ENCODE measurements around the gene MRPS27.

MRPS27 gene

GRCh38 chr5:72319976-72320752, at the start of gene MRPS27, which contains the start of gene PTCD2:
Gene MRPS27 (minus strand): TSS chr5:72320240. CDS start chr5:72320221, 19 bp downstream.
Gene PTCD2 (plus strand): TSS chr5:72320373. CDS start chr5:72320383, 10 bp downstream.
- peak; percentile 86 to 93 for DNase-seq (ENCODE audit: low read depth in 2 of 2)

GRCh38 chr5:72369711-72370110, 49.7 kb upstream of the MRPS27 start:
- DNase-seq (ENCODE audit: low read depth in 2 of 2) = no peak

DNA sequence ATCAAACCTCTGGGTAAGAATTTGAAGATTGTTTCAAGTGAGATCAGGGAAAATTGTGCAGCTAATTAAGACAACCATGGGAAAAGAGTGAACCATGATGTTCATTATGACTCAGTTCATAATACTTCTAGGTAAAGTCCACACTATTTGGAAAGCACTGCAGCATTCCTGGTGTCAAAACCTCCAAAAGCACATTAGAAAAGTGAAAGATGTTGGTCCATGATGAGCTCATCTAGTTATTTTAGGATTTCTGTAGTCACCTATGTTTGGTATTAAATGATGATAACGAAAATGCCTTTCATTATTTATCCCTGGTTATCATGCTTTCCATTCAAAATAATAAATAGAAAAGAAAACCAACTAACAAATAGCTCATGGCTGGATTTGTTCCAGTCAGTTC, 49.3 kb upstream of the MRPS27 start:
- DNase-seq (ENCODE audit: low read depth in 2 of 2) = no peak

- DNase-seq (ENCODE audit: low read depth in 2 of 2) = no peak
Measured at GRCh38 chr5:72368271-72368670, 48.2 kb upstream of the MRPS27 start.

- DNase-seq (ENCODE audit: low read depth in 2 of 2) = peak in 1 of 2 experiments; percentile 6
Measured at GRCh38 chr5:72366324-72366976, 46.4 kb upstream of the MRPS27 start.

GRCh38 chr5:72364951-72365350, 44.9 kb upstream of the MRPS27 start:
- no peak for DNase-seq (ENCODE audit: low read depth in 2 of 2)

GRCh38 chr5:72364171-72364570, 44.1 kb upstream of the MRPS27 start:
- no peak for DNase-seq (ENCODE audit: low read depth in 2 of 2)

DNA sequence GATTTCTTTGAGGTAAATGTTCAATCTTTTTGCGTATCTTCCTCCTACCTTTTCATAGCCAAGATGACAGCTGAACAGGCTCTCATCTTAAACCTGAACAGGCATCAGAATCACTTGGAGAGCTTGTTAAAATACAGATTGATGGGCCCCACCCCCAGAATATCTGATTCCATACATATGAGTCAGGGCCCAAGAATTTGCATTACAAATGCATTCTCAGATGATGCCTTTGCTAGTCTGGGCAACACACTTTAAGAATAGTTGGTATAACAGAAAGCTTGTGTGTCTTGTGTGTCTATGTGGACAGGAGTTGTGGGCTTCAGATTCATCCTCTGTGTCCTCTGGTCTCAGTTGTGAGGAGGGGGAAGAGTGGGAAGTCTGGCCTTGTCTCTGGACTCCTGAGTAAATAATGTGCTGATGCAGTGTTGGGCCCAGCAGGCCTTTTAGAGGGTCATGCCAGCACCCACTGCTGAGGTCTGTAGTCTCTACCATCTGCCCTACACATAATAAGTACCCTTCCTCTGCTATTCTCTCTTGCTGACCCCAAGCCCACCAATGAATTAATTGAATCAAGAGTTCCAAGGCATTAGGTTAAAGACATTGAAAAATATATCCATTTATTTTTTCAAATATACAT, 43.2 kb upstream of the MRPS27 start:
- DNase-seq (ENCODE audit: low read depth in 2 of 2) = no peak

DNA sequence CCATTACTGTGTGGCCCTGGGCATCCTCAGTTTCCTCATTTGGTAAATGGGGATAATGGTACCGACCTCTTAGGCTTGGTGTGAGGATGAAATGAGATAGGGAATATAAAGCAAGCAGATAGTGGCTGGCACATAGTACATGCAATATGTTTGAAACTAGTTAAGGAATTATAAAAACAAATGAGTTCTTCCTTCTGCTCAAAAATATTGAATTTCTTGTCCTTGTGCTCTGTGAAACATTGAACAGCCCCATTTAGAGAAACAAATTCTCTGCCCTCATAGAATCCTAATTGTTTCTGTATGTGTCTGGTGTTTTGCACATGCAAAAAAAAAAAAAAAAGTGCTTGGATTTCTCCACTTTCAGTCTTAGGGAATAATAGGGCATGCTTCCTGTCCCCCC, 39.8 kb upstream of the MRPS27 start:
- no peak for DNase-seq (ENCODE audit: low read depth in 2 of 2)

GRCh38 chr5:72358925-72359324, 38.9 kb upstream of the MRPS27 start:
- DNase-seq (ENCODE audit: low read depth in 2 of 2) = no peak

GRCh38 chr5:72356361-72356760, 36.3 kb upstream of the MRPS27 start:
- DNase-seq (ENCODE audit: low read depth in 2 of 2) = no peak

DNA sequence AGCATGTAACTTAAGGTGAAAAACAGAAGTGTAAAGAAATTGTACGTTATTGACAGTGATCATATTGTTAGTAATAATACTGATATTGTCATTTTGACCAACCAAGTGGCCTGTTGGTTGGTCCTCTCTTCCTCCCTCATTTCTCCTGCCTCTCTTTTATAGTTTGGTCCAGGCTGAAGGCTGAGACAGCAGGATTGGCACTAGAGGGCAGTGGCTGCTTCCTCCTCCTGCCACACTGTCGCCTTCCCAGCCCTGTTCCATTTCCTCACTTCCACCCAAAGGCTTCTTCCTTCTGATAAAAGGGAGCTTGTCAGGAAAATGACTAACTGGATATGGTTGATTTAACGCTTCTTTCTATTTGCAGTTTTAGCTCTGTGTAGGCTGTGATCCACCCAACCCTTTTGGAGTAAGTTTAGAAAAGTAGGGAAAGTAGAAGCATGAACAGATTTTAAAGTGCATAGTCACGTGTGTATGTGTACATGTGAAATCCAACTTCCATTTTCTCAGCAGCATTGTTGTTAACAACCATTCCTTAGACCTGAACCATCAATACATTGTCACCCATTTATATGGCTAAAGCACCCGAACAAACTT, 35.8 kb upstream of the MRPS27 start:
- DNase-seq (ENCODE audit: low read depth in 2 of 2) = no peak

DNA sequence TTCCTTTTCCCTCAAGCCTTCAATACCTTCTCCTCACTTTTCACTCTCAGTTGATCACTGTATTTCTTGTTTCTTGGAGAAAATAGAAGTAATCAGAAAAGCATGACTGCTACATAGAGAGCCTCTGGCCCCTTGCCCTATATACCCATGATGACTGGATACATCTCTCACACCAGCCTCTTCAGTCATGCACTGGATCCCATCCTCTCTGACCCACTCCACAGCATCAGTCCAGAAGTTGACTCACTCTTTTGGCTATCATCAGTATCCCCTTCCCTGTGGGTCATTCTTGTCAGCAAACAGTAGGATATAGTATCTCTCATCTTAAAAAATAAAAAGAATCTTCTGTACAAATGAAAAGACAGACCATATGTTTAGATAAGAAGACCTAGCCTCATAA, 33.0 kb upstream of the MRPS27 start:
- no peak for DNase-seq (ENCODE audit: low read depth in 2 of 2)

- no peak for DNase-seq (ENCODE audit: low read depth in 2 of 2)
Measured at GRCh38 chr5:72352616-72353015, 32.6 kb upstream of the MRPS27 start.

DNA sequence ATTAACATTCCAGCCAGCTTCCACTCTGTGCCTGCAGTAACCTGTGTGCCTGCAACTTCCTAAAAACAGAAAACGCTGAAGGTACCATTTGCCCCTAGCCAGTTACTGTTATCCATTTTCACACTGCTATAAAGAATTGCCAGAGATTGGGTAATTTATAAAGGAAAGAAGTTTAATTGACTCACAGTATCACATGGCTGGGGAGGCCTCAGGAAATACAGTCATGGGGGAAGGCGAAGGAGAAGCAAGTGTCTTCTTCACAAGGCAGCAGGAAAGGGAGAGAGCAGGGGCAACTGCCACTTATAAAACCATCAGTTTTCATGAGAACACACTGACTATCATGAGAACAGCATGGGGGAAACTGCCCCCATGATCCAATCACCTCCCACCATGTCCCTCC, 31.3 kb upstream of the MRPS27 start:
- no peak for DNase-seq (ENCODE audit: low read depth in 2 of 2)

DNA sequence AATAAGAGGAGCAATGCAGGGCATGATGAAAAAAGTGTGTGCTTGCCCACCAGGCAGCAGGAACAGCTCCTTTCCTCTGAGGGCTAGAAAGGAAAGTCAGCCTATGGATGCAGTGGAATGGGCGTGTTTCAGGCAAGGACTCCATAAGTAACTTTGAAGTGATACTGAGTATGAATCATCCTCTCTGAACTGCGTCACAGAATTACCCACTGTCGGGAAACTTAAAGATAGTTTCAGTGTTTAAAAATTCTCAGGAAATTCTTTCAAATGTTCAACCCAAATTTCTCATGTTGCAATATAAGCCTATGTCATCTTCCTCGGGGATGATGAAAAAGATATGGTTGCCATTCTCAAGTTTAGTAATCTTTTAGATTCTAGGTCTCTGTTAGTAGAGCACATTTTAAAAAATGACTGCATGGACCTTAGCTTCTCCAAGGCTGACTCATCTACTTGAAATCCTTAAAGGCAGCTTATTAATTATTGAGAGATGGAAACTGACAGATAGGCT, 27.8 kb upstream of the MRPS27 start:
- DNase-seq (ENCODE audit: low read depth in 2 of 2) = no peak

- no peak for DNase-seq (ENCODE audit: low read depth in 2 of 2)
Measured at GRCh38 chr5:72346398-72346797, 26.4 kb upstream of the MRPS27 start.

- DNase-seq (ENCODE audit: low read depth in 2 of 2) = no peak
Measured at GRCh38 chr5:72338689-72339209, 18.7 kb upstream of the MRPS27 start.

DNA sequence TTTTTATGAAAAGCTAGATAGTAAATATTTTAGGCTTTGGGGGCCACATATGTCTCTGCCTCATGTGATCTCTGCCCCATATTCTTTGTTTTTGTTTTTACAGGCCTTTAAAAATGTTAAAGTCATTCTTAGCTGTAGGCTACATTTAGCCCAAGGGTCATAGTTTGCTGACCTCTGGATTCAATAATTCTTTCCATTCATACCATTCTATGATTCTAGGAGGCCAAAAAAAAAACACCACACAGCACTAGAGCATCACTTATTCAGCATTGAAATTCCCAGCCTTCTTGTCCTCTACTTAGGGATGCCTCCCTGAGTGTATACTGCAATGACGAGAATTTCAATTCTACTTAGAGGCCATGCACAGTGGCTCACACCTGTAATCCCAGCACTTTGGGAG, 17.1 kb upstream of the MRPS27 start:
- DNase-seq (ENCODE audit: low read depth in 2 of 2) = no peak

DNA sequence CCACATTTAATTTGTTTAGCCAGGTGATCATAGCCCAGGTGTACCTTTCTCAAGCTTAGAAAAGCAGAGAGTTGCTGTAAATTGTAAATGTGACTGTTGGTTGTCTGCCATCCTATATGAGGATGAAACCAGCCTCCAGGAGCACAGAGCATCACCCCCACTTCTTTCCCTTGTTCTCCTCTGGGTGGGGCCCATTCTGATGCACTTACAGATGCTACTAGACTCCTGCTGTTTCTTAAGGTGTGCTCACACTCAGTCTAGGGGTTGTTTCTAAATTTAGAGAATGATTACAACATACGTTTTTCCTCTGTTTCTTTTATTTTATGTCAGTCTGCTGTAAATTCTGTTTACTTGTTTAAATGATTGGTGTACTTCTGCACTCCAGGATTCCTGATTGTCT, 10.7 kb upstream of the MRPS27 start:
- DNase-seq (ENCODE audit: low read depth in 2 of 2) = no peak

DNA sequence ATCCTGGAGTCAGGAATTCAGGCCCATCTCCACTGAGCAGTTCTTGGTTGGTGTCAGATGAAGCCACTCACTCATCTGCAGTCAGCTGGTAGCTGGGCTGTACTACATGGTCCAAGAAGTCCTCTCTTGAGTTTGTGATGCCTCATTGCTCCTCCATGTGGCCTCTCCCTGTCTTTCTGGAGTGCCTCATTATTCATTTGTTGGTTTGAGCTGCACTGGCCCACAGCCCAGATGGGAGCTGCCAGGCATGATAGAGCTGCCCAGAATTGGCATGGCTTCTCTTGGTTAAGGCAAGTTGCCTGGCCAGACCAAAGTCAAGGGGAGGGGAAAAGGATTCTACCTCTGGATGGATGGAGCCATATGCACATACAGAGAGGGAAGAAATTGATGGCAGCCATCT, 8.1 kb upstream of the MRPS27 start:
- no peak for DNase-seq (ENCODE audit: low read depth in 2 of 2)

DNA sequence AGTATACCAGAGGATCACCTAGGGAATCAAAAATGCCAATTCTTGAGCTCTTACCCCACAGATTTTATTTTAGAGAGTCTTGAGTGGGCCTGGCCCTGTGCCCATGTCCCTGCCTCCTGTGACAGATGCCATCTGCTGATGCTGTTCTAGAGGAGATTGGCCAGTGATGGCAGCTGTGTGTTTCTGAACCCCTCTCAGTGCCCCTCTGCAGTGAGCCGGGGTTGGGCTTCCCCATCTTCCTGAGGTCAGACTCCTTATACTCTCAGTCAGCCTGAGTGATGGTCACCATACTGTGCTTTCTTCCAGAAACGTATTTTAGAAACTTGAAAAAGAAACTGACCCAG, 6.2 kb upstream of the MRPS27 start:
- DNase-seq (ENCODE audit: low read depth in 2 of 2) = no peak
